ENCODE measurements around the gene BEAN1.

DNA sequence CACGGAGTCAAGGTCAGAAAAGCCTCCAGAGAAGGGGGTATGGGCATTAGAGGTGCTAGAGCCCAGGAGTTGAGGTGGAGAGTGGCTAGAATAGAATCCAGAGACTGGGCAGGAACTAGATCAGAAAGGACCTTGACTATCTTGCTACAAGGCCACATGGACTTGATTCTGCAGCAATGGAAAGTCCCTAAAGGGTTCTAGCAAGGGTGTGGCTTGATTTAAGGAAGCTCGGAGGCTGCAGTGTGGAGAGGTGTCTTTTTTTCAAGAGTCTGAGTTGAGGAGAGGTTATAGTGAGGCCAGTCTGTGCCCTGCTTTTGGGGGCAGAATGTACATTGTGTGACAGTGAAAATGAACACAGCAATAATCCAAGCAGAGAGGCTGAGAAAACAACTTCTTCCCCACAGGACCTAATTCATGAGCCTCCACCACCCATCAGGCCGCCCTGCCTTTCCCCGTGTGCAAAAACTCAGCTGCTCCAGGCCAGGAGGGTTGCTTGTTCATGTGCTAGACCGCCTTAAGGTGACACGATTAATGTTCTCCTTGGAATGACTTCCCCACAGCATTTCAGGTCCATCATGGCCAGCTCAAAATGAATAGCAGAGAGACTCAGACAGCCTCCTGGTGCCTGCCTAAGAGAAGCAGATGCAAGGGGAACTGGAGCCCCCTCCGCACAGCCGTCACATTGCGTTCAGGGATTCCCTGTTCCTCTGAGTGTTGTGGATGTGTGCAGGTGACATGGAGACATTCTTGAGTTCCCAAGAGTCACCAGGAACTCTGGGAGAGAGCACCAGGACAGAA is 8.7 kb upstream of the BEAN1 start:
- TF ChIP-seq CTCF (IDR thresholded peaks at IDR 0.05) (no peak), POLR2A (IDR thresholded peaks at IDR 0.05) (no peak)

All from esophagus squamous epithelium (tissue), 4 donors.